VCaP (cell line): ENCODE measurements around the gene ELK4.

Source experiments
- H3K27ac ChIP-seq: fragments of 450-650 bp; 2 replicates; pipeline ENCODE4 v1.5.1; 2017
- CTCF ChIP-seq: fragments of 450-650 bp; conservative IDR thresholded peaks from 2 replicates; pipeline ENCODE4 v1.5.1; 2017; ENCODE audit warnings: mild to moderate bottlenecking, moderate library complexity

ELK4 gene

GRCh38 chr1:205565799-205566198 lies 66.0 kb downstream of the ELK4 start:
- TF ChIP-seq CTCF = no peak

GRCh38 chr1:205563927-205564441 lies 67.8 kb downstream of the ELK4 start:
- H3K27ac ChIP-seq = peak overlapping the region; percentile 88
- no peak for TF ChIP-seq CTCF

More at GRCh38 chr1:205565799-205566198, 66.0 kb downstream of the ELK4 start:
- peak overlapping the region; percentile 88 for H3K27ac ChIP-seq

- H3K27ac ChIP-seq = no peak overlapping the region
- no peak for TF ChIP-seq CTCF
Observed at GRCh38 chr1:205561501-205562203, 70.2 kb downstream of the ELK4 start.
